ENCODE results near the gene SHISA9.

- TF ChIP-seq CTCF (IDR thresholded peaks at IDR 0.05) = no peak
- TF ChIP-seq EP300 (IDR thresholded peaks at IDR 0.05) = no peak
- no peak for TF ChIP-seq POLR2A (IDR thresholded peaks at IDR 0.05; ENCODE audit: low read depth)
- peak in 1 of 2 donors; percentile 13 for TF ChIP-seq POLR2AphosphoS5 (IDR thresholded peaks at IDR 0.05)
These were observed 140.9 kb downstream of the SHISA9 start for GRCh38 chr16:13042291-13042685.

All from esophagus muscularis mucosa (tissue), 4 donors.